ENCODE measurements around the gene LYAR.

- TF ChIP-seq CTCF (conservative IDR thresholded peaks at IDR 0.05; ENCODE audit: low read depth, low read length) (no peak), RFX5 (IDR thresholded peaks at IDR 0.05; ENCODE audit: low read depth, low read length) (no peak), MXI1 (IDR thresholded peaks at IDR 0.05; ENCODE audit: borderline replicate concordance, low read depth, low read length) (no peak), POLR2A (IDR thresholded peaks at IDR 0.05; ENCODE audit: low read depth, low read length) (no peak), CEBPB (IDR thresholded peaks at IDR 0.05; ENCODE audit: low read depth, low read length) (no peak)
Measured at GRCh38 chr4:4293279-4293678, 3.3 kb upstream of the LYAR start.
